Erythroblast (primary cell): ENCODE results near the gene KRTAP12-4.

Experiments used
- GATA1 ChIP-seq: IDR thresholded peaks from 2 replicates; pipeline ENCODE4 v1.6.1; 2011; ENCODE audit warnings: low read depth, mild to moderate bottlenecking, control low read depth, low read length, moderate library complexity
- POLR2A ChIP-seq: IDR thresholded peaks from 2 replicates; pipeline ENCODE4 v1.6.1; 2011; ENCODE audit warnings: mild to moderate bottlenecking, low read length

DNA sequence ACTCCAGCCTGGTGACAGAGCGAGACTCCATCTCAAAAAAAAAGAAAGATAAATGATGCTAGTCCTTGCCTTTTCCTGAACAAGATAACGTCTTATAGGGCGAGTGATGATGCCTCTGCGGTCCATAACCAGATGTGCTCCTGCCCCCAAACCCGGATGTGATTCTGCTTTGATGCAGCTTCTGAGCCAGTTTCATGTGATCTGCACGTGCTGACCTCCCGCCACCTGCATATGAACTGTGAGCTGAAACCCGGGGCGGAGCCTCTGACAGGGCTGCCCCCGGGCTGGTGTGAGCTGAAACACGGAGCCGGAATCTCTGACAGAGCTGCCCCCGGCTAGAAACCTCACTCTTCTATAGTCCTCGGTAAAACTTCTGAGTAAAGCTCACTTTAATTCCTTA, 1.3 kb downstream of the KRTAP12-4 start:
- no peak for TF ChIP-seq POLR2A
- no peak for TF ChIP-seq GATA1
